ENCODE results near the gene PYGB.
"Not testable (repeated sequence)": the region's sequence is repeated elsewhere in the genome, so short reads cannot be mapped to it uniquely, and the experiment has no call there.

The PYGB gene

DNA sequence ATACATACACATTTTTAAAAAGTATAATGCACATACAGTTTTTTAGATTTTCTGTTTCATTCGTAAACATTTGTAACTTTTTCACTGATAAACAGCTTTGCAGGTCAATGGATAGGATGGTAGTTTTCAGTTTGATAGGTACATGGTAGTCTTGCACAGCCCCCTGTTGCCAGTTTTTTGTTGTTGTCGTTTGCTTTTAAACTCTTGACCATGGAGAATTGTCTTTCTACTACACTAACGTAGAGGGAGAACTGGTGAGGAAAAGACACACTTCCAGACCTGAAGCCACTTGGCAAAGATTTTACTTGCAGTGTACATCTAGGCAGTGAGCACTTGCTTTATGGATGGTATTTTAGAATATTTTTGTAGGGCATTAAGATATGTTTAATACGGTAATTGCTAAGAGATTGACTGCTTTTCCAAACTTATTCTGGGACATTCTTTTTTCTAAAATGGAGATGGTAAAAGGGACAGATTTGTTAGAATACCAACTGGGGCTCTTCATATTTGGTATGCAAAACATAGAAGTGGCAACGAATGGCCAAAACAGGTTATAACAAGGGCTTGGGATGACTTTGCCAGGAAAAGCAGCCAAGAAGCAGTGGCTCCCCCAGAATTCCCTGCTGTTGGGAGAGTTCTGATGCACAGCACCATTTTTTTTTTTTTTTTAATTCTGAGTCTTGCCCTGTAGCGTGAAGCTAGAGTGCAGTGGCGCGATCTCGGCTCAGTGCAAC, 1.5 kb downstream of the PYGB start:
- DNase-seq, result no peak

DNA sequence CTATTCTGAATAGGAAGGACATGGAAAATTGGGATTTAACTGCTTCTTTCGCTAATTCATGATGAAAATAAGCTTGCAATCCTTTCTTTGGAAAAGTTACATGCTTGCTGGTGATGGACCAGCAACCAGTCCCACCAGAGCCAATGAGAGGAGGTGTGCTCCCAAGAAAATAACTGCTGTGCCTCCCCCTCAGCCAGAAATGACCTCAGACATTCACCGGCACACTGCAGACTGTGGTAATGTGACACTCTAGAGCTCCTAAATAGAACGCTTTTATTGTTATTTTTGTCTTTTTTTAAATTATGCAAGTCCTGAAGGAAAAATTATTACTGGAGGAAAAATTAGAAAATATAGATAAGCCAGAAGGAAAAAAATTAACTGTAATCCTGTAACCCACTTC, 2.6 kb downstream of the PYGB start:
- no peak for DNase-seq

DNA sequence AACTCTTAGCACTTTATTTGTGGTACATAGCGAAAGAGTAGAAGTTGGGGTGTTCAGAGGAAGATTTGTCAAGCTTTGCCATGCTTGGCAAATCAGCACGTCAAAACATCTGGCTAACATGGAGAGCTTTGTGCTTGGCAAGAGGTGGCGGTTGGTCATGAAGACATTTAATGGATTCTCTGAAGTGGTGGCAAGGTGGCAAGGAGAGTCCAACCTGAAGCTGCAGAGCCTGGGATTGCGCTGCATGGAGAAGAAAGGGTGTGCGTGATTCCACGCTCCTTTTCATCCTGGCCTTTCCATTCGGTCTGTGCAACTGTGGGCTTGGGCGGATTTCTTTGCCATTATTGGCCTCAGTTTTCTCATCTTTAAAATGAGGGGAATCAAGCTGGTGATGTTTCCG, 3.1 kb downstream of the PYGB start:
- DNase-seq, result no peak

DNA sequence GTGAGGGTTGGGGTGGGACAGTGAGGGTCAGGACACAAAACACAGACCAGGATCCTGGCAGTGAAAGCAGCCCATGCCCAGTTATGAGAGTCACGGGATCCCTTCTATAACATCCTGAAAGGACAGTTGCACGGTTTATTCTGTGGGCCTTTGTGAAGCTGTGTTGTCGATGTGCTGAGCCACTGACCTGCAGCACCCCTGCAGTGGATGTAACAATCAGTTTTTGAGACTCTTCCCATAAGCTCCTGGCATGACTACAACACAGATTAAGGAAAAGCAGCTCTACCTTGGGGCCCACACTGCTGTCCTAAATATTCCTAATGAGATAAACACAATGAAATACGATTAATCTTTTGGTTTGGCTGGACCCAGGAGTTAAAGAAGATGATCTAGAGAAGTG, 3.7 kb downstream of the PYGB start:
- no peak for DNase-seq

DNA sequence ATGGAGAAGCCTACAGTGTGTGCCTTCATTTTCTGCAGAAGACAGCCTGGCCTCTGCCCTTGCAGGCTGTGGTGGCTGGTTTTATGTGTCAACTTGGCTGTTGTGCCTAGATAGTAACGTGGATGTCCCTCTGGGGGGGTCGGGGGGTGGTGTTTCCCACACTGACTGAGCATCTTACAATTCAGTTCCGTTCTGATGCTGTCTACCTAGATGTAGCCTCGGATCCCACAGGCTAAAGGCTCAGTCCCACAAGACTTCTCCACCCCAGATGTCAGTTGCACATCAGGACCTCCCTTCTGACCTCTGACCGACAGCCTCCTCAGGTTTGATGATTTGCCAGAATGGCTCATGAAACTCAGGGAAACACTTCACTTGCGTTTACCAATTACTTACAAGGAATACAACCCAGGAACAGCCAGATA, 4.4 kb downstream of the PYGB start:
- DNase-seq, result no peak

DNA sequence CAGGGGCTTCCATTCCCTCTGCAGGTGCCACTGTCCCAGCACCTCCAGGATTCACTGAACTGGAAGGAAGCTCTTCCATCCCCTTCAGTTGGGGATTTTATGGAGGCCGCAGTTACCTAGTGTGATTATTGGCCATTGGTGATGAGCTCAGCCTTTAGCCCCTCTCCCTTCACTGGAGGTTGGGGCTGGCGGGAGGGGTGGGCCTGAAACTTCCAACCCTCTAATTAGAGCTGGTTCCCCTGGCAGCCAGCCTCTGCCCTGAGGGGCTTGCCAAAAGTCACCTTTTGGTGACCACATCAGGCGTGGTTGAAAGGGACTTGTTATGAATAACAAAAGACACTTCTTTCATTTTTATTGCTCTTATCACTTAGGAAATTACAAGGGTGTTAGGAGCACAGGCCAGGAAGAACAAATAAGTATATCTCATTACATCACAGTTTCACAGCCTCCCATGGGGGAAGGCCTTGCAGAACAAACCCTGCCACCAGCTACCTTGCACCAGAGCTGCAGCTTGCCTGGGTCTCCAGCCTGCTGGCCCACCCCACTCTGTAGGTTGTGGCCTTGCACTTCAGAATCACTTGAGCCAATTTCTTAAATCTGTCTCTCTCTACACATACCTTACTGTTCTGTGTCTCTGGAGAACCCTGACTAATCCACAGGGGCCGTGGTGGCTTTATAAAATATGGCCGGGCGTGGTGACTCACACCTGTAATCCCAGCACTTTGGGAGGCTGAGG, 5.0 kb downstream of the PYGB start:
- no peak for DNase-seq

DNA sequence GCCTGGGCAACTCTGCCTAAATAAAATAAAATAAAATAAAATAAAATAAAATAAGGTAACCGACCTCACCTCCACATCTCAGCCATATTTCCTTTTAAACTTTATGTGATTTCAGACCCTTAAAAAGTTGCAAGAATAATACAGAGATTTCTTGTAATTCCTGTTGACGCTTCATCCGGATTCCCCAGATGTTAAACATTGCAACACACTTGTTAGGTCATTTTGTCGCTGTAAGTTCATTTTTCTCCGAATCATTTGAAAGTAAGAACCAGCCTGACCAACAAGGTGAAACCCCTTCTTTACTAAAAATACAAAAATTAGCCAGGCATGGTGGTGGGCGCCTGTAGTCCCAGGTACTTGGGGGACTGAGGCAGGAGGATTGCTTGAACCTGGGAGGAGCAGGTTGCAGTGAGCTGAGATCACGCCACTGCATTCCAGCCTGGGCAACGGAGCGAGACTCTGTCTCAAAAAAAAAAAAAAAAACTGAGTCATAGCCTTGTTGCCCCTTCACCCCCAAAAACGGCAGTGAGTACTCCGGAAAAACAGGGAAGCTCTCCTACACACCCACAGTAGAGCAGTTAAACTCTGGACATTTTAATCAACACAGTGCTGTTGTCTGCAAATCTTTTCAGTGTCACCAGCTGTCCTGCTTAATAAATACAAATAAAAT, 5.9 kb downstream of the PYGB start:
- no peak for DNase-seq

DNA sequence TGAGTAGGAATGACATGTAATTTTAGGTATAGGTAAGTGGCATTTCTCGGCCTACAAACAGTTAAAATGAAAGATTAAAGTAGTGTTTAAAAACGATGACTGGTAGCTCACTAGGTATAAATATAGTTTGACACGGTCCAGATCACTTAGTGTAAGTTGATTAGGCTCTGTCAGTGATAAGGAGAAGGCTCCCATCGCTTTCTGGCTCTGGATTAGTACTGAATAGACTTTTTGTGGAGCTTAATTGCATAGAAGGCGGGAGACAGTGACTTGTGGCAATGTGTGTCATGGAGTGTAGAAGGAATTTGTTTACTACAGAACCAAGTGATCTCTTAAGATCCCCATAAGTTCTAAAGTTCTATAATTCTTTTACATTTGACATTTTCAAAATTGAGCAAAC, 6.7 kb downstream of the PYGB start:
- no peak for DNase-seq

DNA sequence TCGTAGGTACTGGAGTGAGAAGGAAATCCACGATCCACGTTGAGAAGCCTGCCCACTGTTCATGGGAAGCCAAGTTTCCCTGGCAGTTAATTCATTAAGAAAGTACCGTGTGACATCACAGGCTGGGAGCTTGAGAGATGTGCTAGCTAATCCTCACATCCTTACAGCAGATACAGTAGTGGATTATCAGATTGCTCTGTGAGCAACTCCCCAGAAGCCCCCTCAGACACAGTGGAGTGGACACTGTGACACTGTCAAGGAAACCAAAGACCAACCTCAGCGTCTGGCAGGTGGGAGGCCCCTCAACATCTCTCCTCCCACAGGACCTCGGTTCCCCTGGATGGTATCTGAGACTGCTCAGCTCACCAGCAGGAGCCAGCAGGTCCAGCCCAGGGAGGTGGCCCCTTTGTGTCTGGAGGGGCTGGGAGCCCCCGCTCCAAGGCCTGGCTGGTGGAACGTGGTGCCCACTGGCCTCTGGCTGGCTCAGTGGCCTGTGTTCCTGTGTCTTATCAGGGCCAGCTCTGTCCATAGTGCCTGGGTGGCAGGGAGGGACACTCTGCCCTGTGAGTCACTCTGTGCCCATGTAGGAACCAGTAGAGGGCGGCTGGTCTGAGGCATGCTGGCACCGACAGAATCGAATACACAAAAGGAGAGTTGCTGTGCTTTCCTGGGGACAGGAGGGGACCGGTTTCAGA, 7.2 kb downstream of the PYGB start:
- no peak for DNase-seq

DNA sequence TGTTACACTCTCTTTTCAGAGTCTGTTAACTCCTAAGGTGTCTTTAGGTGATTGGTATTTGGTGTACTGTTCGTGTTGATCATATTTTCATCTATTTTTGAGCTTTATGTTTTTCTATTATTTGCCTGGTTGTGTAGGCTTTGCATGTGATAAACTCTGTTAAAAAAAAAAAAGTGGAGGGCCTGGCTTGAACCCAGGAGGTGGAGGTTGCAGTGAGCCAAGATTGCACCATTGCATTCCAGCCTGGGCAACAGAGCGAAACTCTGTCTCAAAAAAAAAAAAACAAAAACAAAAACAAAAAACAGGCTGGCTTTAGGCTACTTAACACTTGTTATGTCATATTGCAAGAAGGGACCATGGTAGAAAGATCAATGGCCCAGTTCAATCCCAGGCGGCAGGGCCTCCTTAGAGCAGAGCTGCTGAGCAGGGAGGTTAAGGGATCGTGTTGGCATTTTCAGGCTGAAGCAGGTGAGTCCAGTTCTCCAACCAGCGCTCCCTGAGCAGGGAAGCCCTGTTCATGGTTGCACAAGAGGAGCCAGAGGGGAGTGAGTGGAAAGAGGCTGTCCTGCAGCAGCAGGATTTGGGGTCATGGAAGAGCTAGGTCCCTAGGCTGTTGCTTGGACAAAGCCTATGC, 8.5 kb downstream of the PYGB start:
- no peak for DNase-seq

DNA sequence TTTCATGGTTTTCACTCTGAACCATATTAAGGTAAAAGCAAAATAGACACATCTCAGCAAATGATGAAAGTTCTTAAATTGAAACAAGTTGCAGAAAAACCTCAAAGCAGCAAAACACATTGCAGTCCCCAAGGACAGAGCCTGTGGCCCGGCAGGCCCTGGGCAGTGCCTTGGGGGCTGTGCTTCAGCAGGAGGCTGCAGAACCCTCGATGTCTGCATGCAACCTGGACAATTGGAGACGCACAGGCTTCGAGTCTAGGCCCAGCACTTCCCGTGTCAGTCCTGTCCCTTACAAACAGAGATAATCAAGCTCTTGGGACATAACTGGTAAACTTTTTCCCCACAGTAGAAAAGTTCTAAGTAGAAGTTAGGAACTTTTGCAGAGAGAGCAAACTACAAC, 9.2 kb downstream of the PYGB start:
- no peak for DNase-seq

DNA sequence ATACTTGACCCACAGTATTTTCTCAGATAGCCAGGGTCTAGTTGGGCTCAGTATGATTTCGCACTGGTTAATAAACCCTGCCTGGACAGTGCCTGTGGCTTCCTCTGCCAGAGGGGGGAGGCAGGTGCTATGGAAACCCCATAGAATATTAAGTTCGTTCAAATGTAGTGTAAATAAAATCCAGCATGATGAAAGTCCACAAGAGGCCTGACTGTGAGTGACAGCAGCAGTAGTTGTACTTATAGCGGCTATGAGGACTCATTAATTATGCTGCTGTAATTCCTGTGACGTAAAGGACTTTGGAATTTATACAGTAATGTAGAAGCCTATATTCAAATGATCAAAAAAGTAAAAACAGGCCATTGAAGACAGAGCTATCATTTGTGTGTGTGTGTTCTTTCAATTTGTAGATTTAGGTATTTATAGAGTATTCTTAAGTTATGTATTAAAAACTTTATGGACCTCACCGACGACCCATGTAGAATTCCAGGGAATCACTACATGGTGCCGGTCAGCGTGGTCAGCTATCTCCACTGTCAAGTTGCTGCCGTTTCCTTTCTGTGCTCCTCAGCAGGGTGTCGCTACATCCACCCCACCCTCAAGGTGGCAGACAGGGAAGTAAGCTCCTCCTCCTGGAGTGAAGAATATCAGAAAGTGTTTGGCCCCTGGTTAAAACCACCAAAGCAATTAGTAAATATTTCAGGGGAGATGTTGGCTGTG, 10.0 kb downstream of the PYGB start:
- no peak for DNase-seq

DNA sequence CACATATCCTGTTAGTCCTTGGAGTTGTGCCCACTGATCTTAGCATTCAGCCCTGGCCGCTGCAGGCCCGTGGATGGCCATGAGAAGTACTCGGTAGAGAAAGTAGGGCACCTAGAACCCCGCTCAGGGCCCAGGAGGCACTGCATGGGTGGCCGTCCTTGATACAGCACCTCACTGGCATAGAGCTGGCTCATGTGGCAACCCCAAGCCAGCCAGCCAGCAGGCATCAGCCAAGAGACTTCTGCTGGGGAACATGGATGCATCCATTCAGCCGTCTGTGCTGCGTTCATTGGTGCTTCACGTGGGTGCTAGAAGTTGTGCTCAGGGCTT, 10.6 kb downstream of the PYGB start:
- DNase-seq, result no peak

DNA sequence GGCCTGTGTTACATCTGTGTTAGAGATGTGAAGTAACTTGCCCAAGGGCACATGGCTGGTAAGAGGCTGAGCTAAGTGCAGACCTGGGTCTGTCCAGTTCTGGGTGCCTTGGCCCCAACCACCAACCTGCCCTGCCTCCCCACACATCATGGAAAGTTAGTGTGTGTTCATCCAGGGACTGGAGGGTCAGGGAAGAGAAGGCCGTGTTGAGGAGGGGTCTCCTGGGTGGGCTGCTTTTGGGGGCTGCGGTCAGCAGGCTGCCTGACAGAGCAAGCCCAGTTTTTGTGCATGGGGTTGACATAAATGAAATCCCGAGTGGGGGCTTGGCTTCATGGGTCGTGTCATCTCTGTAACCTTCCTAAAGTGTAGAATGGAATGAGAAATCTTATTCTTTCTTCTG, 10.9 kb downstream of the PYGB start:
- DNase-seq, result no peak

DNA sequence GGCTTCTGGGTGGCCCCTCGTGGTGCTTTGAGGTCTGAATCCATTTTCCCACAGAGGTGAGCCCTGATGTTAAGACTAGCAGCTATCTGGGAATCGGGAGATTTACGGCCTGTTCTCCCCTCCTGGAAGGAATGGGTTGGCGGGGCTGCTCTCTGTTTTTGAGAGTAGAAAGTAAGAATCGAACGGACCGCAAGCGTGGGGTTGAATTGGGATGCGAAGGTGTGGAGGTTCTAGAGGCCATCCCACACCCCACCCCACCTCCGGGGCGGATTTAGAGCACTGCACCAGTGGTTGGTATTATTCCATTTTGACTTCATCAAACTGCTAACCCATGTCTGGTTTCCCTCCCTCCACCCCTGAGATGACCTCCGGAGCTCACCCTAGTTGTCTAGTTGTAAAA, 11.5 kb downstream of the PYGB start:
- DNase-seq, result no peak

DNA sequence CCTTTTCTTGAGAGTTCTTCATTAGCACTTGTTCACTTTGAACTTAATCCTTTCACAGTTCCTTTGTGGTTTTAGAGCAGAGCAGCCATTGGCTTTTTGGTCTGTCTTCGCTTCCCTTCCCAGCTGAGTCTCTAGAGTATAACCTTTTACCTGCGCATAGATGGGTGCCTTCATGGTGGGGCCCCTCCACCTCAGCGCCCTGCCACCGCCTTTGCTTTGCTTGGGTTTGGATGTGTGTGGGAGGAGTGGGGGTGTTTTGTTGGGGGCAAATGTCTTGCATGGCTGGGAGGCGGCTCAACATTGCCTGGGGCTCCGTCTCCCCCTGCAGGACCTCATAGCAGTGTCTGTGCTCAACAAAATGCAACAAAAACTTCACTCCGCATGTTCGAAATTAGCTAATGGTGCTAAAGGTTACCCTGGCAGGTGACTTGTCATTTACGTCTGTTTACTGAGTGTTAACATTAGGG, 11.9 kb downstream of the PYGB start:
- DNase-seq, result no peak

DNA sequence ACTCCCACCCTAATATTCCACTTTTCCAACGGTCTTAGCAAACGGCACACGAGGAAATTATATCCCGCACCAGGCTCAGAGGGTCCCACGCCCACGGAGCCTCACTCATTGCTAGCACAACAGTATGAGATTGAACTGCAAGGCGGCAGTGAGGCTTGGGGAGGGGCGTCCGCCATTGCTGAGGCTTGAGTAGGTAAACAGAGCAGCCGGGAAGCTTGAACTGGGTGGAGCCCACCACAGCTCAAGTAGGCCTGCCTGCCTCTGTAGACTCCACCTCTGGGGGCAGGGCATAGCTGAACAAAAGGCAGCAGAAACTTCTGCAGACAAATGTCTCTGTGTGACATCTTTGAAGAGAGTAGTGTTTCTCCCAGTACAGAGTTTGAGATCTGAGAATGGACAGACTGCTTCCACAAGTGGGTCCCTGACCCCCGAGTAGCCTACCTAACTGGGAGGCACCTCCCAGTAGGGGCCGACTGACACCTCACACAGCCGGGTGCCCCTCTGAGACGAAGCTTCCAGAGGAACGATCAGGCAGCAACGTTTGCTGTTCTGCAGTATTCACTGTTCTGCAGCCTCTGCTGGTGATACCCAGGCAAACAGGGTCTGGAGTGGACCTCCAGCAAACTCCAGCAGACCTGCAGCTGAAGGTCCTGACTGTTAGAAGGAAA, 13.0 kb downstream of the PYGB start:
- not testable (repeated sequence) for DNase-seq

DNA sequence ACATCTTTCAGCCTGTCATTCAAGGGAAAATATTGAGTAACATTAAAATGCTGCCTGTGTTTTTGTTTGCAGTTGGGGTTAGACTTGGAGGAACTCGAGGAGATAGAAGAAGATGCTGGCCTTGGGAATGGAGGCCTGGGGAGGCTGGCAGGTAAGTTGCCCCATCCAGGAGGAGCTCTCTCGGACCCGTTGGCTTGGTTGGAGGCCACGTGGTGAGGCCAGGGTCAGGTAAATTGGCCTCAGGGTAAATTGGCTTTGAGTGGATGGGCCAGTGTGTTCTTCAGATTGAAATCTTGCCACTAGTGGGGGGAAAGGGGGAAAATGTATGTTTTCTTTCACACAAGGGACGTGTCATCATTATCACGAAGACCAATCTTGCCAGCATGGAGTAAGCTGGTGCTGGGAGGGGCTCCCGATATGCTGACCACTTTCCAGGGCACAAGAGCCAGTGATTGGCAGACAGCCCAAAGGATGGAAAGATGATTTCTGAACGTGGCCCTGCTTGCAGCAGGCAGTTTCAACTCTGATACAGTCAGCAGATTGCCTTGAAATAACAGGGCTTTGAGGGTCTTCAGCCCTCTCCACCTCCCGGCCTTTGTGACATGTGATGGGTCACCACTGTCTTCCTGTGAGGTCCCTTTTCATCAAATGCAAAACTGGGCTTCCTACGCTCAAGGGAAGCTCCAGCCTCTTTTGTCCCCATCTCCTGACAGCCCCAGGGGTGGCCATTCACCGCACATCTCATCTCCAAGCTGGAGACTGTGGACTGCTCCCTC, 21.4 kb downstream of the PYGB start:
- no peak for DNase-seq

DNA sequence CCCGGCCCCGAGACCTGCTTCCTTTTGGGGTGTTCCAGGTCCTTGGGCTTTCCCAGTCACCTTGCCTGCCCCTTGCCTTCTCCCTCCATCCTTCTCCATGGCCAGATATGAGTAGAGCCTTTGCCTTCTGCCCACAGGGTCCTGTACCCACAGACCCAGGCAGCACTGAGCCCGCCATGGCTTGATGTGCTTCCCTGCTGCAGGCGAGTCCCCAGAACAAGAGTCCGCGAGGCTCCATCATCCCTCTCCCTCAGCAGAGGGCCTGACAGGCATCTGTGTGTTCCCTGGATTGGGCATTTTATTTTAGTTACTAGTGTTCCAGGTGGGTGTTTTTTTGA, 21.9 kb downstream of the PYGB start:
- DNase-seq, result no peak

DNA sequence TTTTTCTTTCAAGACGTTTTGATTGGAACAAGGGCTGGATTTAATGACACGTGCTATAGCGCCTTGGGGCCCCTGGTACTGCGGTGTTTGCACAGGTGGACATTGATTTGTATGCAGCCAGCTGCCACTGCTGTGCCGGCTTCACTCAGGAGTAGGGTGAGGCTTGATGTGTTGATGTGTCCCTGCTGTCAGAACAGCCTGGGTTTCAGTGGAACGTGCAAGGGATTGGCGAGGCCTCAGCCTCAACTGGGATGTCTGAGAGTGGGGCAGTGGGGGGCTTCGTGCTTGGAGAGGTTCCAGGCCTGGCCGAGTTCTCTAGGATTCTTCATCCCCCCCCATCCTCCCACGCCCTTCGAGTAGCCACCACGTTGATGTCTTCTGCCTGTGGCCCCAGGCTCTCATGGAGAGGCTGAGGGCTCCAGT, 23.0 kb downstream of the PYGB start:
- DNase-seq, result no peak

Measured in GDM1 (cell line).